WTC11 (cell line): ENCODE results near the gene NOL4L.

ENCODE experiments used
- CTCF ChIP-seq: fragments of 200-600 bp; IDR thresholded peaks from 2 replicates; pipeline ENCODE4 v1.8.0; 2022; ENCODE audit warnings: antibody characterized with exemption
- ERG ChIP-seq: fragments of 250-450 bp; sonication (Bioruptor Pico); IDR thresholded peaks from 2 replicates; pipeline ENCODE4 v1.8.0; 2021; ENCODE audit warnings: mild to moderate bottlenecking
- NFYB ChIP-seq: sonication (generic); formaldehyde crosslinking; conservative IDR thresholded peaks from 2 replicates; pipeline ENCODE4 v1.8.0; 2022; ENCODE audit warnings: low read depth, missing genetic modification reagents
- USF1 ChIP-seq: sonication (generic); formaldehyde crosslinking; IDR thresholded peaks from 2 replicates; pipeline ENCODE4 v1.8.0; 2022; ENCODE audit warnings: mild to moderate bottlenecking, missing genetic modification reagents
- ZBTB21 ChIP-seq: sonication (generic); formaldehyde crosslinking; IDR thresholded peaks from 2 replicates; pipeline ENCODE4 v1.8.1; 2023; ENCODE audit warnings: mild to moderate bottlenecking, missing genetic modification reagents, borderline replicate concordance
- ZSCAN18 ChIP-seq: fragments of 250-450 bp; sonication (Bioruptor Pico); IDR thresholded peaks from 2 replicates; pipeline ENCODE4 v2.1.2; 2022; ENCODE audit warnings: mild to moderate bottlenecking, moderate library complexity

GRCh38 chr20:32574296-32575226 is 10.6 kb downstream of the NOL4L start:
- no peak for TF ChIP-seq ZSCAN18 (CRISPR knock-in tag)
- TF ChIP-seq CTCF = no peak
- TF ChIP-seq ERG (CRISPR knock-in tag) = no peak
- no peak for TF ChIP-seq NFYB (CRISPR knock-in tag)
- no peak for TF ChIP-seq USF1
- no peak for TF ChIP-seq ZBTB21 (CRISPR knock-in tag)
